GM12878 (cell line): ENCODE data around the gene ADCK1.

Experiments
- BCL3 ChIP-seq: IDR thresholded peaks from 2 replicates; pipeline ENCODE4 v1.6.1; 2011; ENCODE audit warnings: borderline replicate concordance, low read depth, mild to moderate bottlenecking, moderate library complexity, low read length; ENCODE audit not compliant: insufficient read depth, poor library complexity, severe bottlenecking
- CHD1 ChIP-seq: IDR thresholded peaks from 2 replicates; pipeline ENCODE4 v1.6.1; 2012; ENCODE audit warnings: low read depth, low read length, improper control_type of control experiment
- CTCF ChIP-seq, 3 experiments: IDR thresholded peaks in 2 of 3; conservative IDR thresholded peaks in 1 of 3; 2 replicates each; pipeline ENCODE4 v1.5.1; 2011; ENCODE audit warnings: low read depth in 3 of 3, low read length in 3 of 3, mild to moderate bottlenecking in 3 of 3, control low read depth in 2 of 3, moderate library complexity in 2 of 3, inconsistent platforms in 1 of 3, mixed read lengths in 1 of 3; ENCODE audit not compliant: control insufficient read depth in 2 of 3, insufficient read depth in 1 of 3; ENCODE audit errors: extremely low read depth in 1 of 3
- EP300 ChIP-seq, 2 experiments: fragments of 150-350 bp in 1 of 2; IDR thresholded peaks; 2 replicates each; pipeline ENCODE4 v1.6.1; 2011 to 2012; ENCODE audit warnings: low read depth in 2 of 2, low read length in 2 of 2, borderline replicate concordance in 1 of 2, improper control_type of control experiment in 1 of 2, inconsistent platforms in 1 of 2; ENCODE audit not compliant: control insufficient read depth in 1 of 2
- EZH2 ChIP-seq: IDR thresholded peaks from 2 replicates; pipeline ENCODE4 v1.6.1; 2012; ENCODE audit warnings: low read depth, mild to moderate bottlenecking, control low read depth, inconsistent platforms, low read length, borderline replicate concordance; ENCODE audit not compliant: control insufficient read depth
- HDAC2 ChIP-seq: fragments of 200-600 bp; sonication (generic); IDR thresholded peaks from 2 replicates; pipeline ENCODE4 v1.6.1; 2017
- NBN ChIP-seq: fragments of 450-650 bp; IDR thresholded peaks from 2 replicates; pipeline ENCODE4 v1.6.1; 2016
- NFYA ChIP-seq: IDR thresholded peaks from 2 replicates; pipeline ENCODE4 v1.6.1; 2011; ENCODE audit warnings: low read depth, mild to moderate bottlenecking, low read length, improper control_type of control experiment, borderline replicate concordance
- NKRF ChIP-seq: fragments of 450-650 bp; conservative IDR thresholded peaks from 2 replicates; pipeline ENCODE4 v1.6.1; 2017; ENCODE audit warnings: mild to moderate bottlenecking, moderate library complexity
- POLR2AphosphoS5 ChIP-seq: IDR thresholded peaks from 2 replicates; pipeline ENCODE4 v1.6.1; 2011; ENCODE audit warnings: mild to moderate bottlenecking, low read length, inconsistent platforms
- RB1 ChIP-seq: fragments of 450-650 bp; formaldehyde crosslinking; IDR thresholded peaks from 2 replicates; pipeline ENCODE4 v1.6.1; 2017; ENCODE audit warnings: mild to moderate bottlenecking, borderline replicate concordance
- SP1 ChIP-seq: IDR thresholded peaks from one replicate; pipeline ENCODE4 v1.6.1; 2011; ENCODE audit warnings: low read depth, low read length
- SRF ChIP-seq, 2 experiments: IDR thresholded peaks; 2 replicates each; pipeline ENCODE4 v1.6.1; 2011; ENCODE audit warnings: low read depth in 2 of 2, low read length in 2 of 2, mild to moderate bottlenecking in 1 of 2, moderate library complexity in 1 of 2
- TCF12 ChIP-seq: IDR thresholded peaks from 2 replicates; pipeline ENCODE4 v1.6.1; 2011; ENCODE audit warnings: low read depth, mild to moderate bottlenecking, low read length

GRCh38 chr14:77950371-77951063 lies 150.6 kb downstream of the ADCK1 start:
- TF ChIP-seq POLR2AphosphoS5 (no peak), RB1 (no peak), SP1 (no peak), EP300 (IDR thresholded peaks at IDR 0.05; ENCODE audit: borderline replicate concordance in 1 of 2, control insufficient read depth in 1 of 2, low read depth in 2 of 2, low read length in 2 of 2) (no peak), NKRF (no peak), TCF12 (no peak), CTCF (IDR thresholded peaks at IDR 0.05 in 2 of 3, conservative IDR thresholded peaks at IDR 0.05 in 1 of 3; ENCODE audit: control insufficient read depth in 2 of 3, extremely low read depth in 1 of 3, insufficient read depth in 1 of 3, low read depth in 3 of 3, low read length in 3 of 3) (no peak), NFYA (no peak), HDAC2 (no peak), CHD1 (no peak), NBN (no peak), BCL3 (no peak), EZH2 (no peak), SRF (IDR thresholded peaks at IDR 0.05; ENCODE audit: low read depth in 2 of 2, low read length in 2 of 2) (no peak)
